GM18505 (cell line): ENCODE measurements around the gene FADS2.

Source experiments
- ATAC-seq: cut with Tn5 transposase; IDR thresholded peaks from one replicate; pipeline ENCODE4 v1.9.1; 2021; ENCODE audit not compliant: unreplicated experiment
- POLR2A ChIP-seq: IDR thresholded peaks from 4 replicates; pipeline ENCODE4 v1.6.1; 2011; ENCODE audit warnings: borderline replicate concordance; ENCODE audit not compliant: insufficient read depth, insufficient read length; ENCODE audit errors: extremely low read depth

Gene FADS2

DNA sequence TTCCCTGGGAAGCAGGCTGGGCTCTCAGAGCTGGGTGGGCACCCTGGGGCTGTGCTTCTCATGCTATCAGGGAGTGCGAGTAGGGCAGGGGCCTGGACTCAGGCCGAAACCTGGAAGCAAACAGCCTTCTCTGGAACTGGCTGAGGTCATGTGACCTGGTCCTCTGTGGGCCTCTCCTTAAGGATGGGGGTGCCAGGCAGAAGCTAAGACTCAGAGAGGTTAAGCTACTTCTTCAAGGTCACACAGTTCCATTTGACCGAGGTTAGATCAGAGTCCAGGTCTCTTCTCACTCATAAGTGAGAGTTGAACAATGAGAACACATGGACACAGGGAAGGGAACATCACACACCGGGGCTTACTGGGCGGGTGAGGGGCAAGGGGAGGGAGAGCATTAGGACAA lies 55.8 kb downstream of the FADS2 start:
- ATAC-seq = no peak
- no peak for TF ChIP-seq POLR2A

DNA sequence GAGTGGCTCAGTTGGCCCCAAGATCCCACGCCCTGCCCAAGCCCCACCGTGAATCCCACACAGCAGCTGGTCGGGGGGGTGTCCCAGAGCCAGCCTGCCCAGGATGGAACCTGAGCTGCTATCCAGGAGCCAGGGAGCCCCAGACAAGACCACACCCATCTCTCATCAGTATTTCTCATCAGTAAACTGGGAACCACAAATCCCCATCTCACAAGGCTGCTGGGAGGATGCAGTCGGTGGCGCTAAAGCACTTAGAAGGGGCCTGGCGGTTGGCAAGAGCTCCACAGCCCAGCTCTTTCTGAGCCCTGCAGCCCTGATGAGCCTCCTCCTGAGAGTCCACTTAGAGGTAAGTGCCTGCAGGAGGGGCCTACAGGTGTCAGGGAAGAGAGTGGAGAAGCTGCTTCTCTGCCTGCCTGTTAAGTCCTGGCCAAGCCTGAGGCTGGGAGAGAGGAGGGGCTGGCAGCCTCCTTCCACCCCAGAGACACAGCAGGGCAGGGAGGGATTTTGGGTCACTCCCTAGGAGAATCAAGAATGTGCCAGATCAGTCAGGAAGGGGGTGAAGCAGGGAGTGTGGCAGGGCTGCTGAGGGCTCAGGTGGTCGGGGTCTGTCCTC lies 57.2 kb downstream of the FADS2 start:
- ATAC-seq = no peak
- no peak for TF ChIP-seq POLR2A

DNA sequence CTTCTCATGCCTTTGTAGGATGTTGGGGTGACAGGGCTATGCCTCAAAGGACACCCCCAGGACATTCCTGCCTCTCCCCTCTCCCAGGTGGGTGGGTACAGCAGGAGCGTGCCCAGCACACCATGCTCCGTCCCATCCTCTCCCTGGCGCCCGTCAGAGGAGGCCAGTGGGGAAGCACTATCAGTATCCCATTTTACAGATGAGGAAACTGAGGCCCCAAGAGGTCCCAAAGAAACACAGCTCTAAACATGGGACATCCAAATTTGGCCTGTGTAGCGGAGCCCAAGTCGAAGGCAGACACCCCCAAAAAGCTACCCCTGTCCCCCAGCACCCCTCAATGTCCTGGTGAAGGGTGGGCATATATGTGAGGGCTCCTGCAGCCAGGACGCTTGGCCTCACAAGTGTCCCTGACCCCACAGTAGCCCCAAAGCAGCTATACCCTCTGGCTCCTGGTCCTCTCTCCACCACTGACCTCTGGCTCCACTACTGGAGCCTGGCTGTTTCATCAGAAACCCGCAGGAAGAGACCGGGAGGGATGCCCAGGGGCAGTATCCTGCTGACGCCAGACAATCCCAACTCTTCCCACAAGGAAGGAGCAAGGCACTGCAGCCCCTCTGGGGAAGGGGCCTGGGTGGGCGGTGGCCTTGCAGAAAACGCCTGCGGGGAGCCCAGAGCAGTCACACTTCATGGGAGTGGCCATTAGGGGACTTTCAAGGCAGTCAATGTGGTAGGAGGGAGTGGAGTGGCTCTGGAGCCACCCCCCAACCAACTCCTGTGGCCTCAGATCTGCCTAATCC lies 57.9 kb downstream of the FADS2 start:
- no peak for TF ChIP-seq POLR2A
- ATAC-seq = no peak

DNA sequence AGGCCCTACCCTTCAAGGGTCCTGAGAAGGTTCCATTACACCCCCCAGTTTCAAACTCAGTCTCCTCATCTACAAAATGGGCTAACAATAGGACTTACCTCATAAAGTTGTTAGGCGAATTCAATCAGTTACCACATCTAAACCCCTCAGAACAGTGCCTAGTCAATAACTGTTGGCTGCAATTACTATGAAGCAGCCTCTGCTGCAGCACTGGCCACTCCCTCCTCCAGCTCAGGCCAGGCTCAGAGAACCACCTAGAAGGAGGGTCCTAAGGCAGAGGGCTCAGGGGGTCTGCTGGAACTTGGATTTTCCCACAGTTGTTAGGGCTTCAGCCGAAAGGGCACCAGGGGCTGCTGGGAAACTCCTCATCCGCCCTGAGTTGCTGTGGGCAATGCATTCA lies 58.5 kb downstream of the FADS2 start:
- no peak for ATAC-seq
- TF ChIP-seq POLR2A = no peak

DNA sequence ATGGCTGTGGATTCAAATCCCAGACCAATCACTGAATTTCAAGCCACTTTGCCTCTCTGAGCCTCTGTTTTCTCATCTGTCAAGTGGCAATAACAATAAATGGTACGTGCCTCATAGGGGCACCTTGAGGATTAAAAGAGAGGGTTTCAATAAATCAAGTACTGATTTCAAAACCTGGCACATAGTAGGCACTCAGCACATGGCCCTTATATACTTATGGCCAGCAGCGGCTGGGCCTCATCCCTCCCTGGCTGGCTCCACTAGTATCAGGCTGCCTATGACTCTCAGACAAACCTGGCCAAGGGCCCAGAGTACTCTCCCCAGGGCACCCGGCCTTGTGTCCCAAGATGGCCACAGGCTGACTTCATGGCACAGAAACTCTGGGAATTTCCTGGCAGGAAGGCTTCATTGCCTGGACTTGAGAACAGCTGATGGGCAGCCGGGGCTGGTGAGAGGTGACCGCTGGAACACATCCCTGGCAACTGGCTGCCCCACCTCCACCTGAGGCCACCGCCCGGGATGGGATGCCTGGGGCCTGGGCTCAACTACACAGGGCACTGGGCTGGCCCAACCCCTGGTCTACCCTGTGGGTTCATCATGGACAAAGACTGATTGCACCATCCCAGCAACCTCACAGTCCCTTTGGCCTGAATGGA lies 59.9 kb downstream of the FADS2 start:
- no peak for TF ChIP-seq POLR2A
- ATAC-seq = no peak

DNA sequence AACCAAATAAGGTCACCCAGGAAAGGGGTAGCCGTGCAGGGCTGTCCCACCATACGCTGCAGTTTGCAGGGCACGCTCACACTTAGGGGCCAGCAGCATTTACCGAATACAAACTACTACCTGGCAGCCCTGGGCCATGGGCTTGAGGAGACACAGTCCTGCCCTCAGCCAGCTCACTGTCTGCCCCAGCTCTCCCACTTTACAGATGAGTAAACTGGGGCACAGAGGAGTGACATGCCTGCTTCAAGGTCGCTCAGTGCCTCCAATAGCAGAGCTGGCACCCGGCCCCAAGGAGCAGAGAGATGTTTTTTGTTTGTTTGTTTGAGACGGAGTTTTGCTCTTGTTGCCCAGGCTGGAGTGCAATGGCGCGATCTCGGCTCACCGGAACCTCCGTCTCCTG lies 60.5 kb downstream of the FADS2 start:
- no peak for TF ChIP-seq POLR2A
- no peak for ATAC-seq

DNA sequence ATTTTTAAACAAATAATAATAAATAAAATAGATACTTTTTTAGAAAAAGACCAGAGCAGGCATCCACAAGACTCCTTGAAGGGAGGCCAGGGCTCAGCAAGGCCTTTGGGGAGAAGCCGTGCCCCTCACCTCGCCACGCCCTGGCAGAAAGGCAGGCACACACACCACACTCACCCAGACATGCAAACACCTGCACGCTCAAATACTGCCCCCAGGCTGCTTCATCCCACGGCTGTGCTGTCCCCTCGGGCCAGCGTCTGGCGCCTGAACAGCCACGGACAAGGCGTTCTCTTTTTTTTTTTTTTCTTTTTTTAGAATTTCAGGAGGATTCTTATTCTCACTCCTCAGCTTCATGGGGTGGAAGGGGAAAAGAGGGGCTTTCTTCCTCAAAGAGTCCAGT lies 61.7 kb downstream of the FADS2 start:
- no peak for ATAC-seq
- no peak for TF ChIP-seq POLR2A

DNA sequence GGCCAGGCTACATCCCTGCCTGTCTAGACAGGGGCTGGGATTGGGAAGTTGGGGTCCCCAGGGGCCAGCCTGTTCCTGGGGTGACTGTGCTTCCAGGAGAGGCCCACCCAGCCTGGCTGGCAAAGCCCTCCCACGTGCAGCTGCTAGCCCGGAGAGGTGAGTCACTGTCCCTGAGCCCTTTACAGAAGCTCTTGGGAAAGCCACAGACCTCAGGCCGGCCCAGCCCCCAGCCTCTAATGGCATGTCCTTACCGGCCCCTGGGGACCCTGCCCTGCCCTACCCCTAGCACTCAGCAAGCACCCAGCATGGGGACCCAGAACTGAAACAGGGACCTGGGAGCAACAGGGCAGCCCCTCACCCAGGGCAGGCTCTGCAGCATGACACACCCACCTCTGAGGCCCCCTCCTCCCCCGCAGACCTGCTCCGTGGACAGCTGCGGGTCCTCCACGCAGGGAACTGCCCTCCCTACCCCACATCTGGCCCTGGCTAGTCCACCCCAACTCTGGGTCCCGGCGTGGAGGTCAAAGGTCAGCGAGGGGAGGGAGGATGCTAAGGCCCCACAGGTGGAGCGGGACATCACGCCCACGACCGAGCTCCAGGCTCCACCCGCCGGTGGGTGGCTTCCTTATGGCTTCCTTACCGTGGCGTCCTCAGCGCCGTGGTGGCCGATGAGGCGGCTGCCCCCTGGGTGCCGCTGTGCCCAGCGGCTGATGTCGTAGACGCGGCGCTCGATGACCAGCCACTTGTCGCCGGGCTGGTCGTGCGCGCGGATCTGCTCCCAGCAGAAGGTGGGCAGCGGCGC lies 62.6 kb downstream of the FADS2 start:
- ATAC-seq = peak; percentile 22
- no peak for TF ChIP-seq POLR2A

DNA sequence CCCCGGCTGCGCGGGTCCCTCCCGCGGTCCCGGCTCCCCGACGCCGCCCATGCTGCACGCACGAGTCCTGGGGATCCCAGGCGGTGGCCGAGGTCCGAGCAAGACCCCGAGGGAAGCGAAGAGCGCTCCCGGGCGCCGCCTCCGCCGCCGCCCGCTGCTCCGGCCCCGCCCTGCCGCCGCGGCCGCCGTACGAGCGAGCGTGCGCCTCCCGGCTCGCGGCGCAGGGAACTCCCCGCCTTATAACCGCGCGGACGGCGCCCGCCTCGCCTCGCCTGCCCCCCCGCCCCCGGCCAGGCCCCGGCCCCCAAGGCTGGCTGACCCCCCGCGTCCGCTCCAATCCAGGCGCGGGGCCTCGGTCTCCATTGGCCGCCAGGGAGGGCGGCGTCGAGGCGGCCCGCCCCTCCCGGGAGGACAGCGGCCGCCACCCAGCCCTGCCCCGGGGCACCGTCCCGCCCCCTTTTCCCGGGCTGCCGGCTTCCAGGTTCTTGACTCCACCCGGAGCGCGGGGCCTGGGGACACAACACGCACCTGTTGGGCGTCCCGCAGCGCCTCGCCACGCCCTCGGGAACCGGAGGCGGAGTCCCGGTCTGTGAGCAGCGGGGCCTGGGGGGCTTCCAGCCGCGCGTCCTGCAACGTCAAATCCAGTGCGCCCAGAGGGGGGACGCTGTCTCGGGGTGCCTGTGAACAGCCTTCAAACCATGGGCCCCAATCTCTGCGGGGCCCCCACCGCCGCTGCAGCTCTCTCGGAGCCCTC lies 63.4 kb downstream of the FADS2 start, which contains the start of gene FADS3:
Gene FADS3, minus strand, starts transcription at position 215 of the 754 bp plus-strand sequence. Its CDS starts 164 bp downstream, at position 51.
- peak; percentile 52 for ATAC-seq

DNA sequence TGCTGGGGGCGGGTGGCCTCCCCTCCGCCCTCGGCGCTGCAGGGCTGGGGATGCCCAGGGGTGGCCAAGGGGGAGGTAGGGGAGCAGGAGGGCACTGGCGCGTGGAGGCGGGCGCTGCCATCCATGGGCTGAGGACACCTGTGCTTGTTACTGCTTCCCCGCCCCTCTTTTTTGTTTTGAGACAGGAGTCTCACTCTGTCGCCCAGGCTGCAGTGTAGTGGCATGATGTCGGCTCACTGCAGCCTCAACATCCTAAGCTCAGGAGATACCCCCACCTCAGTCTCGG lies 63.9 kb downstream of the FADS2 start:
- no peak for TF ChIP-seq POLR2A
- peak; percentile 35 for ATAC-seq

More for the DNA sequence above, 63.4 kb downstream of the FADS2 start, which contains the start of gene FADS3:
- TF ChIP-seq POLR2A = no peak

DNA sequence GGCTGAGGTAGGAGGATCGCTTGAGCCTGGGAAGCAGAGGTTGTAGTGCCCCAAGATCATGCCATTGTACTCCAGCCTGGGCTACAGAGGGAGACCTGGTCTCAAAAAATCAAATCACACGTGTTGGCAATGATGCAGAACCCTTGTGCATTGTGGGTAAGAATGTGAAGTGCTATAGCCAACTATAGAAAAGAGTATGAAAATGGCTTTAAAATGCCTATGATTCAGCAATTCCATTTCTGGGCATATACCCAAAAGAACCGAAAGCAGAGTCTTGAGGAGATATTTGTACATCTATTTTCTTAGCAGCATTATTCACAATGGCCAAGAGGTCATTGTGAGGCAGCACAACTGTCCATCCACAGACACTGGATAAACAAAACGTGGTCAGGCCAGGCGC lies 65.9 kb downstream of the FADS2 start:
- ATAC-seq = no peak
- TF ChIP-seq POLR2A = no peak

DNA sequence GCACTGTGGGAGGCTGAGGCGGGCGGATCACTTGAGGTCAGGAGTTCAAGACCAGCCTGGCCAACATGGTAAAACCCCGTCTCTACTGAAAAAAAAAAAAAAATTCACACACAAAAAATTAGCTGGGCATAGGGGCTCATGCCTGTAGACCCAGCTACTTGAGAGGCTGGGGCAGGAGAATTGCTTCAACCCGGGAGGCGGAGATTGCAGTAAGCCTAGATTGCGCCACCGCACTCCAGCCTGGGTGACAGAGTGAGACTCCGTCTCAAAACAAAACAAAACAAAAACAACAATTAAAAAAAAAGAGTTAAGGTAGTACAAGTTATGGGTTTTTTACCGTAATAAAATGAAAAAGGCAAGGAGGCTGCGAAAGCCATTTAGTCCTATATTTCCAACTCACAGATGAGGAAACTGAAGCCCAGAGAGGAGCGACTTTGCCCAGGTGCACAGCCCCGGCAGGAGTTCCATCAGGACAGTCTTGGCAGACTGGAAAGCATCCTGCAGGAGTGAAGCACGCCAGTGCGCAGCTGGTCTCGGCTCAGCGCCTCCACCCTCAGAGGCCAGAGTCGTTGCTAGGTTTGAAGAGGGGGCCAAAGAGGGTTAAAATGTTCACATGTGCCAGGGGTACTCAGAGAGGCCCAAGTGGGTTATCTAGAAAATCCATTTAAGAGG lies 67.1 kb downstream of the FADS2 start:
- TF ChIP-seq POLR2A = no peak
- no peak for ATAC-seq
